ENCODE data around the gene BRAT1.

The BRAT1 gene

GRCh38 chr7:2602406-2603043 is 47.2 kb upstream of the BRAT1 start:
- TF ChIP-seq EZH2phosphoT487 (IDR thresholded peaks at IDR 0.05; ENCODE audit: borderline replicate concordance, low read length): no peak
- TF ChIP-seq CTCF (IDR thresholded peaks at IDR 0.05; ENCODE audit: low read depth, low read length, poor library complexity, severe bottlenecking): no peak
- no peaks in the 10 kb centered on the region for H3K9me3 ChIP-seq (ENCODE audit: control insufficient read depth, insufficient read depth, low read length)
- H4K20me1 ChIP-seq (ENCODE audit: control insufficient read depth, insufficient read depth, low read depth, low read length): no peaks in the 10 kb centered on the region; the same call in 1 of the 2 replicates
- H3K27ac ChIP-seq (ENCODE audit: low read depth, low read length): no peak overlapping the region
- no peak overlapping the region for H3K4me3 ChIP-seq (ENCODE audit: low read length)
- no peaks in the 10 kb centered on the region for H3K36me3 ChIP-seq (ENCODE audit: control insufficient read depth, low read length)
- no peaks in the 10 kb centered on the region for H3K27me3 ChIP-seq (ENCODE audit: control insufficient read depth, low read length)
- no peaks in the 10 kb centered on the region for H3K4me1 ChIP-seq (ENCODE audit: control insufficient read depth, low read length)
- no peaks in the 10 kb centered on the region for H3F3A ChIP-seq (ENCODE audit: control insufficient read depth, insufficient read depth)
- H3K79me2 ChIP-seq (ENCODE audit: control insufficient read depth, low read length): no peaks in the 10 kb centered on the region
- no peaks in the 10 kb centered on the region for H3K9me2 ChIP-seq (replicated peaks; ENCODE audit: control insufficient read depth, low read length)
- H3K4me2 ChIP-seq (ENCODE audit: low read length): no peak overlapping the region

- no peak overlapping the region for H3K27ac ChIP-seq (ENCODE audit: low read depth, low read length)
- no peak for TF ChIP-seq CTCF (IDR thresholded peaks at IDR 0.05; ENCODE audit: low read depth, low read length, poor library complexity, severe bottlenecking)
- no peak for TF ChIP-seq EZH2phosphoT487 (IDR thresholded peaks at IDR 0.05; ENCODE audit: borderline replicate concordance, low read length)
- no peaks in the 10 kb centered on the region for H3K4me1 ChIP-seq (ENCODE audit: control insufficient read depth, low read length)
- H3K4me3 ChIP-seq (ENCODE audit: low read length): no peak overlapping the region
- H3K9me3 ChIP-seq (ENCODE audit: control insufficient read depth, insufficient read depth, low read length): no peaks in the 10 kb centered on the region
- no peaks in the 10 kb centered on the region; the same call in 1 of the 2 replicates for H4K20me1 ChIP-seq (ENCODE audit: control insufficient read depth, insufficient read depth, low read depth, low read length)
- no peaks in the 10 kb centered on the region for H3K79me2 ChIP-seq (ENCODE audit: control insufficient read depth, low read length)
- no peaks in the 10 kb centered on the region for H3K36me3 ChIP-seq (ENCODE audit: control insufficient read depth, low read length)
- H3F3A ChIP-seq (ENCODE audit: control insufficient read depth, insufficient read depth): no peaks in the 10 kb centered on the region
- no peaks in the 10 kb centered on the region for H3K27me3 ChIP-seq (ENCODE audit: control insufficient read depth, low read length)
- H3K4me2 ChIP-seq (ENCODE audit: low read length): no peak overlapping the region
- no peaks in the 10 kb centered on the region for H3K9me2 ChIP-seq (replicated peaks; ENCODE audit: control insufficient read depth, low read length)
Observed at GRCh38 chr7:2601907-2602306, 46.6 kb upstream of the BRAT1 start.

GRCh38 chr7:2601065-2601464 is 45.7 kb upstream of the BRAT1 start:
- Histone ChIP-seq H3K4me3 (ENCODE audit: low read length) (no peak overlapping the region), H3K27me3 (ENCODE audit: control insufficient read depth, low read length) (no peaks in the 10 kb centered on the region), H3K4me2 (ENCODE audit: low read length) (no peak overlapping the region), H3K36me3 (ENCODE audit: control insufficient read depth, low read length) (no peaks in the 10 kb centered on the region), H3K27ac (ENCODE audit: low read depth, low read length) (no peak overlapping the region), H4K20me1 (ENCODE audit: control insufficient read depth, insufficient read depth, low read depth, low read length) (no peaks in the 10 kb centered on the region; the same call in 1 of the 2 replicates), H3K9me3 (ENCODE audit: control insufficient read depth, insufficient read depth, low read length) (no peaks in the 10 kb centered on the region), H3K9me2 (replicated peaks; ENCODE audit: control insufficient read depth, low read length) (no peaks in the 10 kb centered on the region), H3F3A (ENCODE audit: control insufficient read depth, insufficient read depth) (no peaks in the 10 kb centered on the region), H3K4me1 (ENCODE audit: control insufficient read depth, low read length) (no peaks in the 10 kb centered on the region), H3K79me2 (ENCODE audit: control insufficient read depth, low read length) (no peaks in the 10 kb centered on the region)
- TF ChIP-seq EZH2phosphoT487 (IDR thresholded peaks at IDR 0.05; ENCODE audit: borderline replicate concordance, low read length) (no peak), CTCF (IDR thresholded peaks at IDR 0.05; ENCODE audit: low read depth, low read length, poor library complexity, severe bottlenecking) (no peak)

Measured in DOHH2 (cell line).